K562 (cell line): Measurements from ENCODE around the gene STX7. TPM values are rescaled to one million over a fixed set of nuclear protein-coding genes. Genes with fewer than 3 reads are reported as not detected.

ENCODE experiments used
- ATAC-seq: fragments of 200-7000 bp; cut with Tn5 transposase; 3 replicates; pipeline ENCODE4 v1.9.1; 2020; ENCODE audit warnings: moderate library complexity
- BruUV-seq: library from RNA; stranded (reverse); fragments of 400-500 nt; replicated peaks from 2 replicates; lab custom pipeline; 2021; lab: Mats Ljungman, UMichigan
- CTCF ChIA-PET: fragments of 300-600 bp; formaldehyde crosslinking; extraction: SDS; loops from one replicate; lab custom pipeline; 2021; ENCODE audit warnings: low intra/inter-chr PET ratio; lab: Yijun Ruan, JAX
- POLR2A ChIA-PET: fragments of 300-600, 350-650 bp; sonication (Branson Sonifier 250); formaldehyde crosslinking; extraction: SDS; loops from one replicate; lab custom pipeline; 2021; ENCODE audit warnings: antibody characterized with exemption, inconsistent platforms; lab: Yijun Ruan, JAX
- DNase-seq, 4 experiments: peaks; one replicate each; pipeline versions ENCODE4 v3.0.0 to v3.0.0-alpha.2; 2011 to 2018; ENCODE audit warnings: low spot score in 3 of 4, mixed read lengths in 3 of 4; ENCODE audit errors: extremely low read depth in 1 of 4
- FAIRE-seq: peaks from 2 replicates; lab custom pipeline; 2011; peaks lifted over from hg19 to GRCh38; lab: Jason Lieb, UNC
- H2AFZ ChIP-seq: 2 replicates; pipeline ENCODE4 v1.6.0; 2011; ENCODE audit warnings: low read depth, low read length, control low read depth, inconsistent platforms
- H3K27ac ChIP-seq: fragments of 200-600 bp; 3 replicates; pipeline ENCODE4 v1.8.0; 2011; ENCODE audit warnings: low read depth, mild to moderate bottlenecking, control low read depth, inconsistent platforms, low read length, moderate library complexity, mixed read lengths; ENCODE audit errors: extremely low read depth
- H3K27me3 ChIP-seq, 2 experiments: fragments of 300-600 bp in 1 of 2; 2 replicates in 1 of 2; 3 replicates in 1 of 2; pipeline versions ENCODE4 v1.6.0 to v1.8.0; 2011; ENCODE audit warnings: inconsistent platforms in 2 of 2, low read length in 2 of 2, mild to moderate bottlenecking in 1 of 2, mixed read lengths in 1 of 2, moderate library complexity in 1 of 2; ENCODE audit not compliant: control insufficient read depth in 2 of 2, insufficient read depth in 2 of 2
- H3K36me3 ChIP-seq: fragments of 300-600 bp; 3 replicates; pipeline ENCODE4 v1.8.0; 2011; ENCODE audit warnings: mild to moderate bottlenecking, low read length, inconsistent platforms; ENCODE audit not compliant: control insufficient read depth, insufficient read depth
- H3K4me1 ChIP-seq, 2 experiments: fragments of 200-600 bp in 1 of 2; replicated peaks in 1 of 2; 2 replicates in 1 of 2; 3 replicates in 1 of 2; pipeline versions ENCODE4 v1.5.1 to v1.8.0; 2011; ENCODE audit warnings: inconsistent platforms in 2 of 2, low read length in 2 of 2, mild to moderate bottlenecking in 1 of 2, mixed read lengths in 1 of 2, moderate library complexity in 1 of 2; ENCODE audit not compliant: control insufficient read depth in 2 of 2, insufficient read depth in 2 of 2
- H3K4me2 ChIP-seq: 2 replicates; pipeline ENCODE4 v1.6.1; 2011; ENCODE audit warnings: low read length, control low read depth, inconsistent platforms, mixed read lengths; ENCODE audit not compliant: insufficient read depth
- H3K4me3 ChIP-seq: fragments of 200-600 bp; sonication (generic), shearing (Covaris generic); 2 replicates; pipeline ENCODE4 v1.5.1; 2016; ENCODE audit warnings: control low read depth, inconsistent platforms
- H3K79me2 ChIP-seq: fragments of 200-600 bp; 3 replicates; pipeline ENCODE4 v1.8.0; 2011; ENCODE audit warnings: low read length, inconsistent platforms; ENCODE audit not compliant: control insufficient read depth, insufficient read depth
- H3K9ac ChIP-seq, 2 experiments: 2 replicates each; pipeline versions ENCODE4 v1.6.0 to v1.6.1; 2011; ENCODE audit warnings: low read depth in 2 of 2, low read length in 2 of 2, control low read depth in 1 of 2, inconsistent platforms in 1 of 2, mild to moderate bottlenecking in 1 of 2, mixed read lengths in 1 of 2; ENCODE audit not compliant: insufficient read depth in 1 of 2
- H3K9me1 ChIP-seq: one replicate; pipeline ENCODE4 v1.6.0; 2011; ENCODE audit warnings: inconsistent platforms, mild to moderate bottlenecking, low read length, moderate library complexity; ENCODE audit not compliant: control insufficient read depth, insufficient read depth
- H3K9me3 ChIP-seq: replicated peaks from 2 replicates; pipeline ENCODE4 v1.5.1; 2011; ENCODE audit warnings: low read depth, low read length, inconsistent platforms; ENCODE audit not compliant: control insufficient read depth, insufficient read depth
- H4K20me1 ChIP-seq: replicated peaks from 2 replicates; pipeline ENCODE4 v1.6.1; 2011; ENCODE audit warnings: low read length, inconsistent platforms, mixed read lengths; ENCODE audit not compliant: control insufficient read depth, insufficient read depth
- FUS ChIP-seq: fragments of 200-400 bp; formaldehyde crosslinking; optimal IDR thresholded peaks from 2 replicates; pipeline ENCODE3; 2017; ENCODE audit warnings: low read depth, low read length
- HNRNPUL1 ChIP-seq: fragments of 200-400 bp; formaldehyde crosslinking; IDR thresholded peaks from 2 replicates; pipeline ENCODE4 v1.6.1; 2017; ENCODE audit warnings: low read length
- MTF1 ChIP-seq: fragments of 250-450 bp; sonication (Bioruptor Pico); IDR thresholded peaks from 2 replicates; pipeline ENCODE4 v1.9.0; 2021; ENCODE audit warnings: moderate library complexity, mild to moderate bottlenecking, inconsistent platforms, borderline replicate concordance
- SAFB ChIP-seq: fragments of 200-400 bp; formaldehyde crosslinking; IDR thresholded peaks from 2 replicates; pipeline ENCODE4 v1.6.1; 2017; ENCODE audit warnings: low read depth, low read length, borderline replicate concordance
- ZNF133 ChIP-seq: fragments of 250-450 bp; sonication (Bioruptor Pico); IDR thresholded peaks from 2 replicates; pipeline ENCODE4 v1.4.0; 2020; ENCODE audit warnings: mild to moderate bottlenecking
- WGBS: fragments of 100-300 bp; shearing (Covaris generic); methylation state at CpG from one replicate; pipeline ENCODE4 v1.1.6; 2016; ENCODE audit warnings: low coverage, mixed read lengths; ENCODE audit not compliant: insufficient coverage; ENCODE audit errors: missing lambda C conversion rate; 5-methylcytosine and 5-hydroxymethylcytosine counted together
- in situ Hi-C: fragments of 300-500 bp; cut with MboI; formaldehyde crosslinking; loops from 4 replicates; pipeline ENCODE4 v1.15.0; 2018; ENCODE audit warnings: inconsistent platforms, mixed read lengths
- intact Hi-C: fragments of 100-400 bp; cut with micrococcal nuclease; formaldehyde crosslinking; loops from 2 replicates; pipeline ENCODE4 v1.14.2; 2022
- polyA plus RNA-seq, 8 experiments: library from polyadenylated mRNA; depleted of rRNA in 4 of 8; stranded (reverse) in 5 of 8; unstranded in 3 of 8; fragments of >200 nt; fragmentation: Nextera tagmentation in 2 of 8; fragmentation: Illumina TruSeq in 1 of 8; extraction: Ambion mirVana in 2 of 8; extraction: Trizol in 1 of 8; gene quantifications; 2 replicates each; pipeline versions ENCODE4 v1.2.1 to v1.2.3, GENCODE V29; 2011 to 2014; ENCODE audit warnings: inconsistent platforms in 1 of 8, missing spikeins in 1 of 8
- total RNA-seq, 7 experiments: library from RNA; depleted of rRNA in 6 of 7; stranded (reverse); fragments of >200 nt in 6 of 7; fragmentation: Illumina TruSeq in 2 of 7; extraction: Trizol in 2 of 7; gene quantifications; 2 replicates each; pipeline versions ENCODE4 v1.2.1 to v1.2.3, GENCODE V29; 2011 to 2021; ENCODE audit warnings: low replicate concordance in 1 of 7
- TF ChIP-seq, protein P1 (sequence below): fragments of 450-650 bp; IDR thresholded peaks from 2 replicates; pipeline ENCODE4 v1.7.1; 2018; ENCODE audit warnings: mild to moderate bottlenecking, low read depth; ENCODE audit not compliant: partially characterized antibody

STX7 gene
- total and polyA plus RNA-seq, 9 of the 15 experiments (the other 6 are each of a cell fraction or from before 2014, with no cell fraction given) = 13.0 to 34.4 (median 25.3) TPM

GRCh38 chr6:132404736-132405135 is 108.2 kb downstream of the STX7 start:
- H2AFZ ChIP-seq = no peak overlapping the region
- no peak overlapping the region for H3K4me3 ChIP-seq
- in situ Hi-C loops (no loop called here), intact Hi-C loops (no loop called here)
- H3K36me3 ChIP-seq = no peaks in the 10 kb centered on the region
- DNase-seq (no peak), FAIRE-seq (no peak), ATAC-seq (no peak)
- peaks cover 0 to 11% of the 10 kb centered on the region in 2 experiments; a peak in 2 of 5 replicates for H3K4me1 ChIP-seq
- H3K9me3 ChIP-seq = no peaks in the 10 kb centered on the region
- TF ChIP-seq FUS (no peak), HNRNPUL1 (no peak), MTF1 (CRISPR knock-in tag) (no peak), ZNF133 (CRISPR knock-in tag) (no peak), SAFB (no peak)
- TF ChIP-seq, protein P1, sequence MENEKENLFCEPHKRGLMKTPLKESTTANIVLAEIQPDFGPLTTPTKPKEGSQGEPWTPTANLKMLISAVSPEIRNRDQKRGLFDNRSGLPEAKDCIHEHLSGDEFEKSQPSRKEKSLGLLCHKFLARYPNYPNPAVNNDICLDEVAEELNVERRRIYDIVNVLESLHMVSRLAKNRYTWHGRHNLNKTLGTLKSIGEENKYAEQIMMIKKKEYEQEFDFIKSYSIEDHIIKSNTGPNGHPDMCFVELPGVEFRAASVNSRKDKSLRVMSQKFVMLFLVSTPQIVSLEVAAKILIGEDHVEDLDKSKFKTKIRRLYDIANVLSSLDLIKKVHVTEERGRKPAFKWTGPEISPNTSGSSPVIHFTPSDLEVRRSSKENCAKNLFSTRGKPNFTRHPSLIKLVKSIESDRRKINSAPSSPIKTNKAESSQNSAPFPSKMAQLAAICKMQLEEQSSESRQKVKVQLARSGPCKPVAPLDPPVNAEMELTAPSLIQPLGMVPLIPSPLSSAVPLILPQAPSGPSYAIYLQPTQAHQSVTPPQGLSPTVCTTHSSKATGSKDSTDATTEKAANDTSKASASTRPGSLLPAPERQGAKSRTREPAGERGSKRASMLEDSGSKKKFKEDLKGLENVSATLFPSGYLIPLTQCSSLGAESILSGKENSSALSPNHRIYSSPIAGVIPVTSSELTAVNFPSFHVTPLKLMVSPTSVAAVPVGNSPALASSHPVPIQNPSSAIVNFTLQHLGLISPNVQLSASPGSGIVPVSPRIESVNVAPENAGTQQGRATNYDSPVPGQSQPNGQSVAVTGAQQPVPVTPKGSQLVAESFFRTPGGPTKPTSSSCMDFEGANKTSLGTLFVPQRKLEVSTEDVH = no peak
- ChIA-PET POLR2A (no interaction called here), CTCF (no interaction called here)
- H3K9ac ChIP-seq = no peak overlapping the region
- H3K4me2 ChIP-seq = no peak overlapping the region
- H4K20me1 ChIP-seq = no peaks in the 10 kb centered on the region
- no peak overlapping the region for H3K27ac ChIP-seq
- 0% methylated on average over 3 of the region's 3 CpGs for WGBS
- H3K27me3 ChIP-seq = peaks cover 9 to 28% of the 10 kb centered on the region in 2 experiments; a peak in 4 of 5 replicates
- no peaks in the 10 kb centered on the region for H3K79me2 ChIP-seq
- no peaks in the 10 kb centered on the region for H3K9me1 ChIP-seq
- no TSS peak for BruUV-seq
